Fibroblast of lung (primary cell): ENCODE data around the gene SERPINA9. TPM values are rescaled to one million over a fixed set of nuclear protein-coding genes. Genes with fewer than 3 reads are reported as not detected.

Source experiments
- DNase-seq, 2 donors: peaks; one replicate each; pipeline versions ENCODE4 v3.0.0 to v3.0.0-alpha.2; 2010; ENCODE audit warnings: low read depth in 2 of 2
- H2AFZ ChIP-seq: 2 replicates; pipeline ENCODE4 v1.5.1; 2012; ENCODE audit warnings: low read length, control low read depth, inconsistent platforms
- H3K27ac ChIP-seq: 2 replicates; pipeline ENCODE4 v1.5.1; 2011; ENCODE audit warnings: low read length, control low read depth; ENCODE audit not compliant: insufficient read depth
- H3K27me3 ChIP-seq: 2 replicates; pipeline ENCODE4 v1.5.1; 2011; ENCODE audit warnings: mild to moderate bottlenecking, low read length; ENCODE audit not compliant: control insufficient read depth, insufficient read depth
- H3K36me3 ChIP-seq: 2 replicates; pipeline ENCODE4 v1.5.1; 2011; ENCODE audit warnings: low read length; ENCODE audit not compliant: control insufficient read depth, insufficient read depth
- H3K4me1 ChIP-seq: 2 replicates; pipeline ENCODE4 v1.5.1; 2011; ENCODE audit warnings: low read length; ENCODE audit not compliant: control insufficient read depth, insufficient read depth; ENCODE audit errors: extremely low read depth
- H3K4me2 ChIP-seq: 2 replicates; pipeline ENCODE4 v1.5.1; 2011; ENCODE audit warnings: low read length, control low read depth; ENCODE audit not compliant: insufficient read depth; ENCODE audit errors: extremely low read depth
- H3K4me3 ChIP-seq, 4 experiments: fragments of 200-600 bp in 1 of 4; sonication (generic) in 1 of 4; replicated peaks in 1 of 4; 2 replicates each; pipeline ENCODE4 v1.5.1; 2011 to 2016; ENCODE audit warnings: low read length in 4 of 4, low read depth in 3 of 4, mild to moderate bottlenecking in 3 of 4, control low read depth in 2 of 4, inconsistent platforms in 1 of 4, mixed read lengths in 1 of 4; ENCODE audit not compliant: insufficient read depth in 1 of 4; ENCODE audit errors: control extremely low read depth in 1 of 4
- H3K79me2 ChIP-seq: 2 replicates; pipeline ENCODE4 v1.5.1; 2012; ENCODE audit warnings: mild to moderate bottlenecking, low read length, inconsistent platforms; ENCODE audit not compliant: control insufficient read depth, insufficient read depth
- H3K9ac ChIP-seq: 2 replicates; pipeline ENCODE4 v1.5.1; 2011; ENCODE audit warnings: mild to moderate bottlenecking, low read length, control low read depth; ENCODE audit not compliant: insufficient read depth
- H3K9me3 ChIP-seq: 2 replicates; pipeline ENCODE4 v1.5.1; 2012; ENCODE audit warnings: low read depth, low read length; ENCODE audit not compliant: control insufficient read depth, insufficient read depth
- H4K20me1 ChIP-seq: 2 replicates; pipeline ENCODE4 v1.5.1; 2011; ENCODE audit warnings: low read length; ENCODE audit not compliant: control insufficient read depth, insufficient read depth; ENCODE audit errors: extremely low read depth
- EZH2 ChIP-seq: IDR thresholded peaks from 2 replicates; pipeline ENCODE4 v1.5.1; 2012; ENCODE audit warnings: low read length, control low read depth, mild to moderate bottlenecking; ENCODE audit errors: missing control alignments
- polyA plus RNA-seq, 2 donors: library from polyadenylated mRNA; depleted of rRNA in 1 of 2; stranded (reverse) in 1 of 2; unstranded in 1 of 2; fragments of >200 nt; gene quantifications; 2 replicates each; pipeline ENCODE4 v1.2.1, GENCODE V29; 2011 to 2012; ENCODE audit warnings: missing spikeins in 1 of 2
- total RNA-seq: library from RNA; depleted of rRNA; stranded (reverse); fragments of >200 nt; gene quantifications from 2 replicates; pipeline ENCODE4 v1.2.1, GENCODE V29; 2014
- TF ChIP-seq, protein P1 (sequence below), 2 donors: IDR thresholded peaks in 1 of 2; conservative IDR thresholded peaks in 1 of 2; 1 replicate in 1 of 2; 2 replicates in 1 of 2; pipeline ENCODE4 v1.5.1; 2011 to 2012; ENCODE audit warnings: low read length in 2 of 2, control low read depth in 1 of 2, inconsistent platforms in 1 of 2, low read depth in 1 of 2, mild to moderate bottlenecking in 1 of 2

The SERPINA9 gene
- total and polyA plus RNA-seq, 2 donors (not counting 1 experiment from before 2014, with no cell fraction given), result not detected

DNA sequence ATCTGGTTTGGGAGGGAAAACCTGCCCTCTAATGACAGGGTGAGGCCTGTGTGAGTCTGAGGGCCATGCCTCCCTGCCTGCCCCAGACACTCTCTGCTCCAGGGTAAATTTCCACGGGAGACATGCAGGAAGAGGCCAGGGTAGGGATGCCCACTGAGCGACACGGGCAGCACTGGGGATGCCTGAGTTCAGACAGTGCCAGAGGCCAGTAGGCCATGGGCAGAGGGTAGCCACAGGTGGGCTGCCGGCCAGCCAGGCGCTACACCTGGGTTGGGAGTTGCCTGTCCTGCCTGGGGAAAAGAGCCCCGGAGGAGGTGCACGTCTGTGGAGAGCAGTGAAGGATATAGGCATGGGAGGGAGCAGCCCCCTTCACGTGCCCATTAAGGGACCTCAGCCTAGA is 29.6 kb upstream of the SERPINA9 start:
- H3K36me3 ChIP-seq, result no peaks in the 10 kb centered on the region
- no peak overlapping the region for H3K9ac ChIP-seq
- no peaks in the 10 kb centered on the region for H3K27me3 ChIP-seq
- H3K9me3 ChIP-seq, result no peaks in the 10 kb centered on the region
- H4K20me1 ChIP-seq, result no peaks in the 10 kb centered on the region
- H3K4me1 ChIP-seq, result no peaks in the 10 kb centered on the region
- no peaks in the 10 kb centered on the region for H3K79me2 ChIP-seq
- H3K4me3 ChIP-seq, result no peak overlapping the region
- no peak overlapping the region for H3K4me2 ChIP-seq
- no peak overlapping the region for H3K27ac ChIP-seq
- TF ChIP-seq, protein P1, sequence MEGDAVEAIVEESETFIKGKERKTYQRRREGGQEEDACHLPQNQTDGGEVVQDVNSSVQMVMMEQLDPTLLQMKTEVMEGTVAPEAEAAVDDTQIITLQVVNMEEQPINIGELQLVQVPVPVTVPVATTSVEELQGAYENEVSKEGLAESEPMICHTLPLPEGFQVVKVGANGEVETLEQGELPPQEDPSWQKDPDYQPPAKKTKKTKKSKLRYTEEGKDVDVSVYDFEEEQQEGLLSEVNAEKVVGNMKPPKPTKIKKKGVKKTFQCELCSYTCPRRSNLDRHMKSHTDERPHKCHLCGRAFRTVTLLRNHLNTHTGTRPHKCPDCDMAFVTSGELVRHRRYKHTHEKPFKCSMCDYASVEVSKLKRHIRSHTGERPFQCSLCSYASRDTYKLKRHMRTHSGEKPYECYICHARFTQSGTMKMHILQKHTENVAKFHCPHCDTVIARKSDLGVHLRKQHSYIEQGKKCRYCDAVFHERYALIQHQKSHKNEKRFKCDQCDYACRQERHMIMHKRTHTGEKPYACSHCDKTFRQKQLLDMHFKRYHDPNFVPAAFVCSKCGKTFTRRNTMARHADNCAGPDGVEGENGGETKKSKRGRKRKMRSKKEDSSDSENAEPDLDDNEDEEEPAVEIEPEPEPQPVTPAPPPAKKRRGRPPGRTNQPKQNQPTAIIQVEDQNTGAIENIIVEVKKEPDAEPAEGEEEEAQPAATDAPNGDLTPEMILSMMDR (conservative IDR thresholded peaks at IDR 0.05 in 1 of 2, IDR thresholded peaks at IDR 0.05 in 1 of 2; ENCODE audit: low read depth in 1 of 2, low read length in 2 of 2), result no peak
- no peak for TF ChIP-seq EZH2
- no peak for DNase-seq
- H2AFZ ChIP-seq, result no peak overlapping the region

DNA sequence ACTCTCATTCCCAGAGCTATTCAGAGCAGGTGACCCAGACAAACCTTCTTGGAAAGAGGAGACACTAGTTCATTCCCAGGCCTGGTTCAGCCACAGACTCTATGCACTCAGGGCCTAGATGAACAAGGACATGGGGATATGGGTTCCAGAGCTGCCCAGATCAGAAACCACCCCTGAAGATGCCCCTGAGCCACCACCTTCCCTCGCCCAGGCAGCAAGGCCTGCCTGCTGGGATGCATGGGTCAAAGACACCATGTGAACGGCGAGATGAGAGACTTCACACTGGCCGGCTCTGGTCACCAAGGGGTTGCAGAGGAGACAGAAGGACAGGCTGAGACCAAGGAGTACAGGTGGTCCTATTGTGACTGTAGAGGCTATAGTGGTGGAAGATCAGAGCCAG is 29.2 kb upstream of the SERPINA9 start:
- no peaks in the 10 kb centered on the region for H3K9me3 ChIP-seq
- no peaks in the 10 kb centered on the region for H3K27me3 ChIP-seq
- no peaks in the 10 kb centered on the region for H3K79me2 ChIP-seq
- H3K4me3 ChIP-seq, result no peak overlapping the region
- TF ChIP-seq, protein P1 (conservative IDR thresholded peaks at IDR 0.05 in 1 of 2, IDR thresholded peaks at IDR 0.05 in 1 of 2; ENCODE audit: low read depth in 1 of 2, low read length in 2 of 2), result no peak
- TF ChIP-seq EZH2, result no peak
- no peaks in the 10 kb centered on the region for H3K36me3 ChIP-seq
- no peak for DNase-seq
- no peak overlapping the region for H2AFZ ChIP-seq
- H4K20me1 ChIP-seq, result no peaks in the 10 kb centered on the region
- no peak overlapping the region for H3K9ac ChIP-seq
- H3K27ac ChIP-seq, result no peak overlapping the region
- no peaks in the 10 kb centered on the region for H3K4me1 ChIP-seq
- no peak overlapping the region for H3K4me2 ChIP-seq

DNA sequence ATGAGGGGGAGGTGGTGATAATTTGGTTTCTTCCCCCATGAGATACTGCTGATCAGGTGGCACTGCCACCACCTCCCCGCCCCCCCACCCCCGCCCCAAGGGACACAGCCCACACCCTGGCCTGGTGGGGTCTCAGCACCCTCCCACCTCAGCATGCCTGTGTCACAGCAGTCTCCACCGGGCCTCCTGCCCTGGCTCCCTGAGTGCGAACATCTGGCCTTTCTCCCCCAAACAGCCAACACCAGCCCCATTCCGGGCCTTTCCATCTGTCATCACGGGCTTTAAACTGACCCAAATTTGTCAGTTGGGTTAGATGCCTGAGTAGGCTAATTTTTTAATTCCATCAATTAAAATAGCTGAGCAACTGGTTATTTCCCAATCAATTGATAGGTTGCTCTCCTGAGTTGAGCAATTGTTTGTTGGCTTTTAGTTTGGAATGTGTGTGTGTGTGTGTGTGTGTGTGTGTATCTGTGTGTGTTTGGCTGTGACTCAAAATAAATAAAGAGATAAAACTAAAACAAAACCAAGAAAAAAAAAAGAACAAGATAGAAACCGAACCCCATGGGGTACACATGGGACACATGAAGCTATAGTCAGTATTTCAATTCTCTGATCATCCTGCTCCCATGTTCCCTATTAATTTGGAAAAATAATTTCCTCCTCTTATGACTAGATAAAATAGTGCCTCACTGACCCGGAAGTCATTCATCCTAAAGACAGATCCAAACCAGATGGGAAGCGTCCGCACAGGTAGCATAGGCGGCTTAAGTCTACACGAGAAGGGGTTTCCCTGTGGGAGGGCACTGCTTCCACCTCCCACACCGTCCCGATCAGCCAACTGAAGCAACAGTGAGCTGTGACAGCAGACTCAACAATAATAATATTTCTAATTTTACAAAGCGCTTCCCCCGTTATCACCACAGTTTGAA is 25.9 kb upstream of the SERPINA9 start:
- Histone ChIP-seq H4K20me1 (no peaks in the 10 kb centered on the region), H3K4me2 (no peak overlapping the region), H3K9me3 (no peaks in the 10 kb centered on the region), H3K27me3 (no peaks in the 10 kb centered on the region), H3K4me3 (no peak overlapping the region), H2AFZ (no peak overlapping the region), H3K4me1 (no peaks in the 10 kb centered on the region), H3K79me2 (no peaks in the 10 kb centered on the region), H3K36me3 (no peaks in the 10 kb centered on the region), H3K27ac (no peak overlapping the region), H3K9ac (no peak overlapping the region)
- TF ChIP-seq, protein P1 (conservative IDR thresholded peaks at IDR 0.05 in 1 of 2, IDR thresholded peaks at IDR 0.05 in 1 of 2; ENCODE audit: low read depth in 1 of 2, low read length in 2 of 2), result no peak
- no peak for TF ChIP-seq EZH2
- no peak for DNase-seq
